AG04450 (cell line): ENCODE results near the gene PLEKHH2. TPM values are rescaled to one million over a fixed set of nuclear protein-coding genes. Genes with fewer than 3 reads are reported as not detected.
A peak's percentile ranks its signal among the peaks of the same experiment; 100 is the strongest.

Experiments used
- CTCF ChIA-PET: fragments of 300-600, 350-600 bp; formaldehyde crosslinking; extraction: SDS; loops from one replicate; lab custom pipeline; 2022; ENCODE audit warnings: antibody characterized with exemption, inconsistent platforms; lab: Charles Lee
- POLR2A ChIA-PET: fragments of 350-600 bp; formaldehyde crosslinking; extraction: SDS; loops from one replicate; lab custom pipeline; 2021; ENCODE audit warnings: antibody characterized with exemption, inconsistent platforms; lab: Yijun Ruan, JAX
- DNase-seq: peaks from one replicate; pipeline ENCODE4 v3.0.0-alpha.2; 2011; ENCODE audit warnings: low read depth, low spot score
- H3K27ac ChIP-seq: one replicate; pipeline ENCODE4 v1.5.1; 2012; ENCODE audit warnings: low read depth, low read length, control low read depth
- H3K27me3 ChIP-seq: one replicate; pipeline ENCODE4 v1.6.0; 2012; ENCODE audit warnings: low read length; ENCODE audit not compliant: control insufficient read depth, insufficient read depth
- H3K4me3 ChIP-seq: 2 replicates; pipeline ENCODE4 v1.5.1; 2011; ENCODE audit warnings: mild to moderate bottlenecking, low read depth, low read length, control low read depth
- H3K9me3 ChIP-seq: 2 replicates; pipeline ENCODE4 v1.5.1; 2012; ENCODE audit warnings: low read length; ENCODE audit not compliant: control insufficient read depth, insufficient read depth
- polyA minus RNA-seq: library from RNA; depleted of rRNA, polyadenylated mRNA; stranded (reverse); fragments of >200 nt; gene quantifications from 2 replicates; pipeline ENCODE4 v1.2.3, GENCODE V29; 2011; rRNA and poly(A)+ RNA removed
- polyA plus RNA-seq: library from polyadenylated mRNA; depleted of rRNA; stranded (reverse); fragments of >200 nt; gene quantifications from 2 replicates; pipeline ENCODE4 v1.2.3, GENCODE V29; 2011; rRNA removed
- TF ChIP-seq, protein P1 (sequence below): IDR thresholded peaks from 2 replicates; pipeline ENCODE4 v1.5.1; 2011; ENCODE audit warnings: low read depth, low read length, control low read depth, inconsistent platforms

Gene PLEKHH2
- polyA plus RNA-seq (4.5 and 6.0 TPM in 2 replicates), polyA minus RNA-seq (2.8 and 3.8 TPM in 2 replicates)

DNA sequence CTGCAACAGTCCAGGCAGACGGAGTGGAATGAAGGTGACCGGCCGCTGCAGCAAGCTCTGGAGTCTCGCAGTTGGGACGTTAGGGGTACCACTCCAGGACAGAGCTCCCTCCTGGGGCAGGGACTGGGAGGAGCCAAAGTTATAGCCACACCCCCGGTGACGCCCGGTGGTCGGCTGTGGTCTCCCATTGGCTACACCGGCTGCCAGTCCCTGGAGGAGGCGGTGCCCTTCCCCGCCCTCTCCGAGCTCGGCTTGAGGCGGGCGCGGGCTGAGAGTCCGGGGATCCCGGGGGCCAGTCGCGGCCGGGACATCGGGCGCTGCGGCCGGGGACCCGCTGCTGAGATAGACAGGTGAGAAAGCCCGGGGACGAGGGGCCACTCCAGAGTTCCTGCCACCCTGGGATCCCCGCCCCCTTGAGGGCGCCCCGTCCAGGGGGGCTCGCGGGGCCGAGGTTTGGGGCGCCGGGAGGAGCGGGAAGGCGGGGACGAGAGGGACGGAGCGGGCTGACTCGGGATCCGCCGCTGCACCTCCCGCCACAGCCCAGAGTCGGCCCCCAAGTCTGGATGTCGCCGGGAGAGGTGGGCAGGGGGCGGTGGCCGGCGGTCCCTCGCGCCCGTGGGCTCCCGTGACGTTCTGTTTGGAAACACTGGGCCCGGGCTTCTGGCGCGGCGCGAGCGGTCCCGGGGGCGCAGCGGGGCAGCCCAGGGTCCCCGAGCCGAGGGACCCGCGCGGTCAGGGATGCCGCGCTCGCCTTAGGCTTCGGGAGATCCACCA, at the start of gene PLEKHH2:
Gene PLEKHH2, plus strand, starts transcription at position 231 of the 774 bp plus-strand sequence. CDS start 7,414 bp downstream, outside the sequence.
- CTCF ChIA-PET, result interaction anchor here (1.4 kb wide), 1 partner anchor 26 kb away, joined by 3 read pairs; no protein-coding TSS in a partner anchor
- no peak within 1 kb of the TSS for H3K27ac ChIP-seq
- POLR2A ChIA-PET, result interaction anchor here (0.6 to 1.0 kb wide), 3 partner anchors 12 to 590 kb away, joined by 3 to 7 read pairs (median 3); no protein-coding TSS in a partner anchor
- TF ChIP-seq, protein P1, sequence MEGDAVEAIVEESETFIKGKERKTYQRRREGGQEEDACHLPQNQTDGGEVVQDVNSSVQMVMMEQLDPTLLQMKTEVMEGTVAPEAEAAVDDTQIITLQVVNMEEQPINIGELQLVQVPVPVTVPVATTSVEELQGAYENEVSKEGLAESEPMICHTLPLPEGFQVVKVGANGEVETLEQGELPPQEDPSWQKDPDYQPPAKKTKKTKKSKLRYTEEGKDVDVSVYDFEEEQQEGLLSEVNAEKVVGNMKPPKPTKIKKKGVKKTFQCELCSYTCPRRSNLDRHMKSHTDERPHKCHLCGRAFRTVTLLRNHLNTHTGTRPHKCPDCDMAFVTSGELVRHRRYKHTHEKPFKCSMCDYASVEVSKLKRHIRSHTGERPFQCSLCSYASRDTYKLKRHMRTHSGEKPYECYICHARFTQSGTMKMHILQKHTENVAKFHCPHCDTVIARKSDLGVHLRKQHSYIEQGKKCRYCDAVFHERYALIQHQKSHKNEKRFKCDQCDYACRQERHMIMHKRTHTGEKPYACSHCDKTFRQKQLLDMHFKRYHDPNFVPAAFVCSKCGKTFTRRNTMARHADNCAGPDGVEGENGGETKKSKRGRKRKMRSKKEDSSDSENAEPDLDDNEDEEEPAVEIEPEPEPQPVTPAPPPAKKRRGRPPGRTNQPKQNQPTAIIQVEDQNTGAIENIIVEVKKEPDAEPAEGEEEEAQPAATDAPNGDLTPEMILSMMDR, result no peak
- peak within 1 kb of the TSS; percentile 68 for H3K4me3 ChIP-seq
- no peaks in the 10 kb centered on the region for H3K27me3 ChIP-seq
- no peaks in the 10 kb centered on the region for H3K9me3 ChIP-seq
- peak; percentile 51 for DNase-seq

DNA sequence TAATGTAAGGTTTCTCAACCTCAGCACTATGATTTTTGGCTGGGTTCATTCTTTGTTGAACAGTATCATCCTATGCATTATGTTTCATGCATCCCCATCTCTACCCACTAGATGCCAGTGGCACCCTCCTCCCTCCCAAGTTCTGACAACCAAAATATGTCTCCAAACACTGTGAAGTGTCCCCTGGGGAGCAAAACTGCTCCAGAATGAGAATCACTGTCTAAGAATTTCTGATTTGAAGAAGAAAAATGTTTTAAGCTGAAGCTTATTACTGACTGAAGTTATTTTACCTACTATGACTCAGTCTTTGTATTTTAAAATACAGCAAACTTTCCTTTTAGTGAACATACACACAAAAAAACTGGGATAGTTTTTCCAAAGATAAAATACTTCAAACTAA, 44.6 kb upstream of the PLEKHH2 start:
- no peaks in the 10 kb centered on the region for H3K9me3 ChIP-seq
- POLR2A ChIA-PET, result no interaction called here
- H3K27me3 ChIP-seq, result no peaks in the 10 kb centered on the region
- no peak overlapping the region for H3K27ac ChIP-seq
- DNase-seq, result no peak
- H3K4me3 ChIP-seq, result no peak overlapping the region
- TF ChIP-seq, protein P1, result no peak
- CTCF ChIA-PET, result interaction anchor here (0.8 to 1.1 kb wide), 2 partner anchors 14 to 21 kb away, joined by 3 to 4 read pairs; no protein-coding TSS in a partner anchor

DNA sequence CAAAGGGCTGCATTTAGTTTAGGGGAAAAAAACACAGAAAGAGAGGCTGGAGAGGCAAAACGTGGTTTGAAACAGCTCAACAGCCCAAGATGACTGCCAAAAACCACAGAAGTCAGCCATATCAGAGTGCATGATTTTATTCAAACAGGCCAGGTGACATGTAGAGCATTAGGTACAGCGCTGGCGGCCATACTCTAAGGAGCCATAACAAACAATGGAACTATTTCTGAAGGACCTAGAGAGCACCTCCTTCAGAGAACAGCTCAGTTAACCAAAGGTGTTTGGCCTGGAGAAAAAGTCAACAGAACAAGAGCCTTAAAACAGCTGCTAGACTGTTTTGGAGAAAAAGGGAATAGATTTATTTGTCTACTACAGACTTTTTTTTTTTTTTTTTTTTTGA, 43.8 kb upstream of the PLEKHH2 start:
- CTCF ChIA-PET, result interaction anchor here (0.6 to 1.1 kb wide), 5 partner anchors 14 to 924 kb away, joined by 3 to 6 read pairs (median 3); no protein-coding TSS in a partner anchor
- Histone ChIP-seq H3K27me3 (no peaks in the 10 kb centered on the region), H3K9me3 (no peaks in the 10 kb centered on the region), H3K4me3 (no peak overlapping the region), H3K27ac (no peak overlapping the region)
- TF ChIP-seq, protein P1, result no peak
- POLR2A ChIA-PET, result no interaction called here
- no peak for DNase-seq

DNA sequence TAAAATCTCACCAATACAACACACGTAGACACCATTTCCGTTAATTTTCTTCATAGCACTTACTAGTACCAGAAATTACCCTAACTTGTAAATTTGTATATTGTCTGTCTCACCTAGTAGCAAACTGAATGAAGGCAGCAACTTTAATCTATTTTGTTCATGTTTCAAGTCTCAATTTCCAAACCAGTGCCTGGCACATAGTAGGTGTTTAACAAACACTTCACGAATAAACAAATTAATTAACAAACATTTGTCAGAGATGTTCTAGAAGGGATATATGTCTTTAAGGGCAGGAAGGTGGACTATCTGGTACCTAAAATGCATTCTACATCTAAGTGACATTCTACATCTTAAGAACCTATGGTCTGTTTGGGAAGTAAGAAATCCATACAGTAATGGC, 42.2 kb upstream of the PLEKHH2 start:
- H3K9me3 ChIP-seq, result no peaks in the 10 kb centered on the region
- peak overlapping the region; percentile 92 for H3K4me3 ChIP-seq
- H3K27ac ChIP-seq, result no peak overlapping the region
- DNase-seq, result no peak
- TF ChIP-seq, protein P1, result no peak
- ChIA-PET POLR2A (no interaction called here), CTCF (interaction anchor here (1.3 kb wide), 1 partner anchor 17 kb away, joined by 4 read pairs; no protein-coding TSS in a partner anchor)
- H3K27me3 ChIP-seq, result no peaks in the 10 kb centered on the region
